HG03558 (cell line): ENCODE data around the gene PRR15.

Experiments
- ATAC-seq: cut with Tn5 transposase; IDR thresholded peaks from one replicate; pipeline ENCODE4 v1.9.1; 2021; ENCODE audit warnings: moderate number of reproducible peaks; ENCODE audit not compliant: unreplicated experiment; ENCODE audit errors: extremely low read depth

Gene PRR15

DNA sequence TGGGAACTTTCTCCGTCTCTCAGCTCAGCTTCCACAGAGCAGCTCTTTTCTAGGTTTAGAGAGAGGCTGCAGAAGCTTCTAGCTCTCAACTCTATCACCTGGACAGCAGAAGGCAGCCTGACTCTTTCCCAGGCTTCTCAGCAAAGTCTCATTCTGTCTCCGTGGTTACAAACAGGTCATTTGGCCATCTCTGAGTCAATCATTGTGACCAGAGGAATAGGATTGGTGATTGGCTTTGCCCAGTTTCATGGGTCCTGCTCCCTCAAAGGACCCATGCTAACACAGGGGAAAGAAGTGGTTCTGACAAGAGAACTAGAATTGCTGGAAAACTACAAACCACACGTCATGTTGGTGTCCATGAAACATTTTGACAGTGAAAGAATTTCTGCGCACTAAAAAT is 43.6 kb downstream of the PRR15 start:
- no peak for ATAC-seq

DNA sequence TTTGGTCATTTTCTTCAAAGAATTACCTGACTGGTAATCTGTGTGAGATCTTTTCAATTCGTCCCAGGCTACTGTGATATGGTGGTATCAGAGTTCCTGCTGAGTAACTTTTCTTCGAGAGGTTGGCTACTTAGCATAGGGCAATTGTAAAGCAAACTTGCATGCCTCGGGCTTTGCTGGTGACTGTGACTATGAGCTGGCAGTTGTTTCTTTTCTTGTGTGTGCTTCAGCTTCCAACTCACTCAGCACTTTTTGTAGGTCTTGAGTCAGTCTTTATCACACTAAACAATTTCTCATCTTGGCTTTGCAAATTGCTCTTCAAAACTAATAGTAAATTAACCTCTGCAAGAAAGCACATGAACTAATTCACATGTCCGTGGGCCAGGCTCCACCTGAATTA is 44.3 kb downstream of the PRR15 start:
- ATAC-seq: no peak

DNA sequence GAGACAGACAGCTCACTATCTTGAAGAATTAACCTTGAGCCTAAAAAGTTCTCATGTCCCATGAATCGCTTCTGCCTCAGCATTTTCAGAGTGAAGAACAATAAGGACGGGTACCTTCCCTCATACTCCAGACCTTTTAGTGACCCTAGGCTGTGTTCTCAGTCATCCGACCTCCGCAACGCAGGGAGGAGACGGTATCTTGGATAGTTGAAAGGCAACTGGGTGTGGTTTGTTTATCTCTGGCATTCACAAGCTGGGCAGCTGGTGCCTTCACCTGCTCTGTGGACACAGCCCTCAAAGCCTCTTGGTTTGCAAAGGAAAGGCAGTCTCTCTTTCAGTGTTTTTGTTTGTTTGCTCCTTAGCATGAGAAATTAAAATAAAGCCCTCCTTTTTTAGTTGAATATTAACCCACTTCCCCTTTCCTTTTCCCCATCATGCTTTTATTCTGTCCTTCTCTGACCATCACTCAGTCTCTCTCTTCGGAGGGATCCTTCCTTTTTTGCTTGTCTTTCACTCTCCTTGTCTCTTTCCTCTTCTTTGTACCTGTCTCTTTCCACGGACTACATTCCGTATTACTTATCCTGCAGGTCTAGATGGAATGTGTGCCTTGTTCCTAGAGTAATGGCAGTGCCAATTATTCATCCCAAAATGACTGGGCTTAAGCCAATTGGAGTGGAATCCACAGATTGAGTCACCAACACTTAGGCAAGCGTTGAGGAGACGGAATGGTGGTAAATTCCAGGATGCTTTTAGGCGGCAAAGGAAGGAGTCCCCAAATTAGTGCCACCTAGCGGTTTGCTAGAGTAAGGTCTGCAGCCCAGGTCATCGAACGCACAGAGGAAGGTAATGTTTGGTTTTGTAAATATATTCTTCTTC is 45.8 kb downstream of the PRR15 start:
- no peak for ATAC-seq

DNA sequence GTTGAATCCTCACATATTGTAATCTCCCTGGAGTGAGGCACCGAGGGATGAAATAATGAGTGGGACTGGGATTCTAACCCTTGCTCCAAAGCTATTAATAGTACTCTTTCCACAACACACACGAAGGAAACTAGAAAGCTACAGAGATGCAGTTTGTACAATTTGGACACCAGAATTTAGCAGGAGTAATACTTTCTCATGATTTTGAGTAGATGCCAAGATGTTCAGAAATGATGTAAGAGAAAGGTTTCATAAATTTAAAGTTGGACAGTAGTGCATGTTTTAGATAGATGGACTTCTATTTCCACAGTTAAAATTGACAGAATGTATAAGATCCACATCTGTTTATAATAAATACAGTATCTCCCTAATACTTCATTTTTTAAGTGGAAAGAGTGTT is 46.5 kb downstream of the PRR15 start:
- ATAC-seq: no peak

DNA sequence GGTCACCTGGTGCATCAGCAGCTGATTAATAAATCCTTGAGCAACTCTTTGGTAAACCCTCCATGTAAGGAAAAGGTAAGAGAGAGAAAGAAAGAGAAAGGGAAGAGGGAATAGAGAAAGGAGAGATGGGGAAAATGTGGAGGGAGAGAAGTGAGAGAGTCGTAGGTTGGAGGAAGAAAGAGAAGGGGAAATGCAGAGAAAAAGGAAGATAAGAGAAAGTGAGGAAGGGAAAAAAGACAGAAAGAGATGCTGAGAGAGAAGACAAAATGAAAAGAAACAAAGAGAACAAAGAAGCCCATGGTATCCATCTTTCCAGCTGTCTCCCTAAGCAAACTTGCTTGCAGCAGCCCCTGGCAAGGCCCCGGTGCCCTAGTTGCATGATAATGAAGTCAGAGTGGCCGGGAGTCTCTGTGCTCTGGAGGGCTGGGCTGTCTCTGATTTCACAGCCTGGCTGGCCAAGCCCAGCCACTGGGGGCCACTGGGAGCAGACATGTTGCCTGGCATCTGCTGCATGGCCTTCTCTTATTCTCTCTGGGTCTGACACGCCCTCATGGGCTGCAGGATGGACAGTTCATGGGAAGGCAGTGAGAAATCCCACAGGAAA is 48.4 kb downstream of the PRR15 start:
- ATAC-seq: no peak

DNA sequence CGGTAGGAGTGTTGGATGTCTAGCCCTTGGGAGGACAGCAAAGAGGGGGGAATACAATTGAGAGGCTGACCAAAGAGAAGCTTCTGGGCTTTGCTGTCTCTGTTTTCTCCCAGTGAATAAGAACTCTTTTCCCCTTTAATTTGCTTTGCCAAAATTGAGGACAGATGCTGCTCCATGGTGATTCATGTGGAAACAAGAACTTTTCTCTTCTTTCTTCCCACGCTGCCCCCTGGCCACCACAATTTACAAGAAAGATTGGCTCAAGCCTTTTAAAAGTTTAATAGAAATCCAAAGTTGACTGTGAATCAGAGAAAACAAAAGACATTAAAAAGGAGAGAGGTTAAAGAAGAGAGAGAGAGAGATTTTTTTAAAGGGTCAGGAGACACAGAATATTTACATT is 49.0 kb downstream of the PRR15 start:
- no peak for ATAC-seq

DNA sequence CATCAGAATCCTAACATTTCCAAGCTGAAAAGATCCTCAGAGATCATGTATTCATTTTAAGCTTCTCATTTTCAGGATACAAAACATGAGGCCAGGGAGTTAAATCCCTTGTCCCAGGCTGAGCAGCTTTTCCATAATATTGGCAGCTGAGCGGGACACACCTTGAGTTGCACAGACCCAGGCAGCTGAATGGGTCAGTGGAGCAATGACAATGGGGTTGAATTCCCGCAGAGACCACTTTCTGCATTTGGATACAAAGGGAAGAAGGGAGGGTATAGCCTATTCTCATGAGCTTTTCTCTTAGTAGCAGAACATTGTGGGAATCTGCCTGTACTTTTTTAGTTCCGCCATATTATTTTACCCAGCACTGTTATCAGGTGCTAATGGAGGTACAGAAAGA is 49.5 kb downstream of the PRR15 start:
- no peak for ATAC-seq

DNA sequence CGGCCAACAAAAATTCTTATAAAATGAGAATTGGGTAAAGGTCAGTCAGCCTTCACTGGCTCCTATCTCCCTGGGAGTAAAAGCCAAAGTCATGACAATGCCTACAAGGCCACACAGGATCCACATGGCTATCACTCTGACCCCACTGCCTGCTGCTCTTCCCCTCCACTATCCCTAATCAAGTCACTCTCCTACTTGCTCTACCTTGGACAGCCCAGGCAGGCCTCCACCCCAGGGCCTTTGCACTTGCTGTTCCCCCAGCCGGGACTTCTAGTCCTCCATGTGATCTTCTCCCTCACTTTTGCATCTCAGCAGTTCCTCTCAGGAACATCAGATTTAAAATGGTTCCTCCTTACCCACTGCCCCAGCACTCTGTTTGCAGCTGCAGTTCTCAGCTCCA is 50.6 kb downstream of the PRR15 start:
- ATAC-seq: no peak
